H1 (cell line): ENCODE data around the gene ZFP1. TPM values are rescaled to one million over a fixed set of nuclear protein-coding genes. Genes with fewer than 3 reads are reported as not detected.

Experiments used
- BCL11A ChIP-seq, 2 experiments: IDR thresholded peaks; one replicate each; pipeline ENCODE4 v1.6.1; 2011; ENCODE audit warnings: low read depth in 2 of 2, low read length in 2 of 2, mild to moderate bottlenecking in 2 of 2
- CHD7 ChIP-seq: fragments of 300-600 bp; sonication (generic); IDR thresholded peaks from 2 replicates; pipeline ENCODE4 v1.7.1; 2012; ENCODE audit warnings: low read length, moderate library complexity, mild to moderate bottlenecking, inconsistent platforms; ENCODE audit not compliant: insufficient replicate concordance
- SIN3A ChIP-seq, 2 experiments: IDR thresholded peaks in 1 of 2; conservative IDR thresholded peaks in 1 of 2; 2 replicates each; pipeline ENCODE4 v1.6.1; 2011 to 2012; ENCODE audit warnings: low read length in 2 of 2, improper control_type of control experiment in 1 of 2, low read depth in 1 of 2, mild to moderate bottlenecking in 1 of 2
- SRF ChIP-seq: IDR thresholded peaks from 2 replicates; pipeline ENCODE4 v1.6.1; 2011; ENCODE audit warnings: mild to moderate bottlenecking, low read depth, low read length, moderate library complexity
- TAF1 ChIP-seq: IDR thresholded peaks from 2 replicates; pipeline ENCODE4 v1.6.1; 2011; ENCODE audit warnings: mild to moderate bottlenecking, low read depth, low read length
- polyA plus RNA-seq, 7 experiments: library from polyadenylated mRNA; depleted of rRNA in 3 of 7; stranded (reverse) in 5 of 7; unstranded in 2 of 7; fragments of >200 nt in 5 of 7; fragments of 200-250 nt in 2 of 7; gene quantifications; 1 replicate in 5 of 7; 2 replicates in 1 of 7; 4 replicates in 1 of 7; pipeline versions ENCODE4 v1.2.1 to v1.2.3, GENCODE V29; 2011 to 2013; ENCODE audit warnings: missing spikeins in 2 of 7, mixed read lengths in 2 of 7
- total RNA-seq: library from RNA; stranded (reverse); fragmentation: NEBNext Ultra II Directional; extraction: Animal tissue kit (Norgen Biotek cat#: 25700); gene quantifications from 2 replicates; pipeline ENCODE4 v1.2.1, GENCODE V29; 2021

ZFP1 gene
- total and polyA plus RNA-seq, 2 of the 8 experiments (the other 6 are each of a cell fraction or from before 2014, with no cell fraction given), result 4.0 to 11.2 TPM

GRCh38 chr16:75152635-75153034, 4.3 kb downstream of the ZFP1 start (continued):
- TF ChIP-seq CHD7 (no peak), SRF (no peak), BCL11A (IDR thresholded peaks at IDR 0.05; ENCODE audit: low read depth in 2 of 2, low read length in 2 of 2) (no peak), SIN3A (conservative IDR thresholded peaks at IDR 0.05 in 1 of 2, IDR thresholded peaks at IDR 0.05 in 1 of 2; ENCODE audit: low read depth in 1 of 2, low read length in 2 of 2) (no peak), TAF1 (no peak)
